ENCODE data around the gene SYT2.

Gene SYT2

GRCh38 chr1:202688401-202688800, 21.9 kb downstream of the SYT2 start:
- in situ Hi-C loops (cut with HindIII; ENCODE audit: low sequenced_read_pairs) = no loop called here
- DNase-seq (ENCODE audit: low read depth, low spot score) = no peak
- TF ChIP-seq CTCF (IDR thresholded peaks at IDR 0.05; ENCODE audit: low read depth, low read length) = no peak
- no peak overlapping the region for H3K4me3 ChIP-seq (ENCODE audit: low read depth, low read length)

GRCh38 chr1:202687798-202688197, 22.5 kb downstream of the SYT2 start:
- H3K4me3 ChIP-seq (ENCODE audit: low read depth, low read length) = no peak overlapping the region
- DNase-seq (ENCODE audit: low read depth, low spot score) = no peak
- no peak for TF ChIP-seq CTCF (IDR thresholded peaks at IDR 0.05; ENCODE audit: low read depth, low read length)
- in situ Hi-C loops (cut with HindIII; ENCODE audit: low sequenced_read_pairs) = no loop called here

GRCh38 chr1:202687370-202687769, 22.9 kb downstream of the SYT2 start:
- no peak for TF ChIP-seq CTCF (IDR thresholded peaks at IDR 0.05; ENCODE audit: low read depth, low read length)
- in situ Hi-C loops (cut with HindIII; ENCODE audit: low sequenced_read_pairs) = no loop called here
- H3K4me3 ChIP-seq (ENCODE audit: low read depth, low read length) = no peak overlapping the region
- no peak for DNase-seq (ENCODE audit: low read depth, low spot score)

- H3K4me3 ChIP-seq (ENCODE audit: low read depth, low read length) = no peak overlapping the region
- DNase-seq (ENCODE audit: low read depth, low spot score) = no peak
- in situ Hi-C loops (cut with HindIII; ENCODE audit: low sequenced_read_pairs) = no loop called here
- no peak for TF ChIP-seq CTCF (IDR thresholded peaks at IDR 0.05; ENCODE audit: low read depth, low read length)
These were observed 24.6 kb downstream of the SYT2 start for GRCh38 chr1:202685641-202686040.

GRCh38 chr1:202684716-202685115, 25.5 kb downstream of the SYT2 start:
- H3K4me3 ChIP-seq (ENCODE audit: low read depth, low read length) = no peak overlapping the region
- in situ Hi-C loops (cut with HindIII; ENCODE audit: low sequenced_read_pairs) = no loop called here
- TF ChIP-seq CTCF (IDR thresholded peaks at IDR 0.05; ENCODE audit: low read depth, low read length) = no peak
- DNase-seq (ENCODE audit: low read depth, low spot score) = no peak

- no peak overlapping the region for H3K4me3 ChIP-seq (ENCODE audit: low read depth, low read length)
- no peak for DNase-seq (ENCODE audit: low read depth, low spot score)
- in situ Hi-C loops (cut with HindIII; ENCODE audit: low sequenced_read_pairs) = no loop called here
- TF ChIP-seq CTCF (IDR thresholded peaks at IDR 0.05; ENCODE audit: low read depth, low read length) = no peak
These were observed 27.2 kb downstream of the SYT2 start for GRCh38 chr1:202683029-202683428.

- DNase-seq (ENCODE audit: low read depth, low spot score) = no peak
- TF ChIP-seq CTCF (IDR thresholded peaks at IDR 0.05; ENCODE audit: low read depth, low read length) = no peak
- in situ Hi-C loops (cut with HindIII; ENCODE audit: low sequenced_read_pairs) = no loop called here
- H3K4me3 ChIP-seq (ENCODE audit: low read depth, low read length) = no peak overlapping the region
These were observed 27.8 kb downstream of the SYT2 start for GRCh38 chr1:202682477-202682876.

All from astrocyte of the spinal cord (primary cell).